Parathyroid adenoma (tissue), 2 donors: ENCODE results near the gene HLA-F.

Experiments used
- H2AFZ ChIP-seq: fragments of 300-600 bp; sonication (generic); one replicate; pipeline ENCODE4 v1.7.0; 2017; ENCODE audit warnings: antibody characterized with exemption, mild to moderate bottlenecking
- H3K27ac ChIP-seq: fragments of 300-600 bp; sonication (generic); one replicate; pipeline ENCODE4 v1.7.0; 2017
- H3K27me3 ChIP-seq: fragments of 300-600 bp; sonication (generic); one replicate; pipeline ENCODE4 v1.7.0; 2017; ENCODE audit warnings: low read length; ENCODE audit not compliant: control insufficient read depth, insufficient read depth
- H3K36me3 ChIP-seq: fragments of 300-600 bp; sonication (generic); one replicate; pipeline ENCODE4 v1.7.0; 2017; ENCODE audit warnings: low read length; ENCODE audit not compliant: control insufficient read depth, insufficient read depth
- H3K4me1 ChIP-seq: fragments of 300-600 bp; sonication (generic); one replicate; pipeline ENCODE4 v1.7.0; 2017; ENCODE audit warnings: control low read depth
- H3K4me2 ChIP-seq: fragments of 300-600 bp; sonication (generic); one replicate; pipeline ENCODE4 v1.7.0; 2017; ENCODE audit warnings: low read length
- H3K4me3 ChIP-seq: fragments of 300-600 bp; sonication (generic); one replicate; pipeline ENCODE4 v1.7.0; 2017; ENCODE audit warnings: low read depth, low read length
- H3K79me2 ChIP-seq: fragments of 300-600 bp; sonication (generic); one replicate; pipeline ENCODE4 v1.7.0; 2017; ENCODE audit warnings: control low read depth
- H3K9ac ChIP-seq: fragments of 300-600 bp; sonication (generic); one replicate; pipeline ENCODE4 v1.7.0; 2017; ENCODE audit warnings: mild to moderate bottlenecking
- H3K9me3 ChIP-seq: fragments of 300-600 bp; sonication (generic); one replicate; pipeline ENCODE4 v1.7.0; 2017; ENCODE audit warnings: low read length; ENCODE audit not compliant: control insufficient read depth
- CTCF ChIP-seq: fragments of 300-600 bp; sonication (generic); IDR thresholded peaks from one replicate; pipeline ENCODE4 v1.7.0; 2017; ENCODE audit warnings: antibody characterized with exemption, mild to moderate bottlenecking
- donor health status: primary hyperparathyroidism.

The HLA-F gene

GRCh38 chr6:29726571-29727194 lies 3.4 kb downstream of the HLA-F start:
- Histone ChIP-seq H3K4me3 (no peak overlapping the region), H3K79me2 (no peaks in the 10 kb centered on the region), H3K4me2 (no peak overlapping the region), H3K36me3 (no peaks in the 10 kb centered on the region), H3K27me3 (no peaks in the 10 kb centered on the region), H3K4me1 (peaks cover 2% of the 10 kb centered on the region), H2AFZ (no peak overlapping the region), H3K9me3 (no peaks in the 10 kb centered on the region), H3K27ac (no peak overlapping the region), H3K9ac (no peak overlapping the region)
- no peak for TF ChIP-seq CTCF

- H3K4me2 ChIP-seq, result no peak overlapping the region
- H3K9ac ChIP-seq, result no peak overlapping the region
- no peaks in the 10 kb centered on the region for H3K79me2 ChIP-seq
- H3K36me3 ChIP-seq, result no peaks in the 10 kb centered on the region
- no peaks in the 10 kb centered on the region for H3K27me3 ChIP-seq
- H3K4me3 ChIP-seq, result no peak overlapping the region
- no peak overlapping the region for H2AFZ ChIP-seq
- H3K9me3 ChIP-seq, result no peaks in the 10 kb centered on the region
- H3K27ac ChIP-seq, result no peak overlapping the region
- peaks cover 2% of the 10 kb centered on the region for H3K4me1 ChIP-seq
- TF ChIP-seq CTCF, result no peak
Measured at GRCh38 chr6:29727637-29728036, 4.4 kb downstream of the HLA-F start.

- H3K27ac ChIP-seq, result no peak overlapping the region
- H3K4me1 ChIP-seq, result no peaks in the 10 kb centered on the region
- no peak overlapping the region for H3K4me2 ChIP-seq
- no peak for TF ChIP-seq CTCF
- no peaks in the 10 kb centered on the region for H3K36me3 ChIP-seq
- no peak overlapping the region for H3K9ac ChIP-seq
- no peaks in the 10 kb centered on the region for H3K79me2 ChIP-seq
- H2AFZ ChIP-seq, result no peak overlapping the region
- H3K4me3 ChIP-seq, result no peak overlapping the region
- no peaks in the 10 kb centered on the region for H3K9me3 ChIP-seq
- H3K27me3 ChIP-seq, result no peaks in the 10 kb centered on the region
Measured at GRCh38 chr6:29728173-29728874, 5.1 kb downstream of the HLA-F start.

GRCh38 chr6:29728875-29729270 lies 5.6 kb downstream of the HLA-F start:
- no peaks in the 10 kb centered on the region for H3K36me3 ChIP-seq
- no peaks in the 10 kb centered on the region for H3K9me3 ChIP-seq
- no peaks in the 10 kb centered on the region for H3K27me3 ChIP-seq
- H3K4me2 ChIP-seq, result no peak overlapping the region
- no peak overlapping the region for H3K9ac ChIP-seq
- no peak overlapping the region for H3K27ac ChIP-seq
- no peak overlapping the region for H3K4me3 ChIP-seq
- H3K4me1 ChIP-seq, result no peaks in the 10 kb centered on the region
- TF ChIP-seq CTCF, result no peak
- H3K79me2 ChIP-seq, result no peaks in the 10 kb centered on the region
- no peak overlapping the region for H2AFZ ChIP-seq
